ENCODE results near the gene TARS1.
A peak's percentile ranks its signal among the peaks of the same experiment; 100 is the strongest.

The TARS1 gene

GRCh38 chr5:33409435-33410170 lies 31.2 kb upstream of the TARS1 start:
- no peak for TF ChIP-seq CTCF (IDR thresholded peaks at IDR 0.05; ENCODE audit: low read depth, low read length)
- peak; percentile 58 for DNase-seq (ENCODE audit: extremely low read depth, low read depth)

- DNase-seq (ENCODE audit: extremely low read depth, low read depth): no peak
Observed at GRCh38 chr5:33410221-33410620, 30.5 kb upstream of the TARS1 start.

GRCh38 chr5:33411498-33411897 lies 29.3 kb upstream of the TARS1 start:
- no peak for DNase-seq (ENCODE audit: extremely low read depth, low read depth)
- no peak for TF ChIP-seq CTCF (IDR thresholded peaks at IDR 0.05; ENCODE audit: low read depth, low read length)

More at GRCh38 chr5:33410221-33410620, 30.5 kb upstream of the TARS1 start:
- TF ChIP-seq CTCF (IDR thresholded peaks at IDR 0.05; ENCODE audit: low read depth, low read length): no peak

- no peak for DNase-seq (ENCODE audit: extremely low read depth, low read depth)
- no peak for TF ChIP-seq CTCF (IDR thresholded peaks at IDR 0.05; ENCODE audit: low read depth, low read length)
Observed at GRCh38 chr5:33415811-33416354, 24.9 kb upstream of the TARS1 start.

- TF ChIP-seq CTCF (IDR thresholded peaks at IDR 0.05; ENCODE audit: low read depth, low read length): no peak
- DNase-seq (ENCODE audit: extremely low read depth, low read depth): no peak
Observed at GRCh38 chr5:33417632-33418031, 23.1 kb upstream of the TARS1 start.

- no peak for TF ChIP-seq CTCF (IDR thresholded peaks at IDR 0.05; ENCODE audit: low read depth, low read length)
- DNase-seq (ENCODE audit: extremely low read depth, low read depth): no peak
Observed at GRCh38 chr5:33420946-33421345, 19.8 kb upstream of the TARS1 start.

- TF ChIP-seq CTCF (IDR thresholded peaks at IDR 0.05; ENCODE audit: low read depth, low read length): no peak
- no peak for DNase-seq (ENCODE audit: extremely low read depth, low read depth)
Observed at GRCh38 chr5:33422191-33422590, 18.6 kb upstream of the TARS1 start.
